Vagina (tissue), 2 donors: Measurements from ENCODE around the gene GSTM3.

Experiments used
- POLR2AphosphoS5 ChIP-seq, 2 donors: sonication (generic); formaldehyde crosslinking; IDR thresholded peaks; one replicate each; pipeline ENCODE4 v1.9.0; 2017; ENCODE audit warnings: antibody characterized with exemption in 2 of 2, mild to moderate bottlenecking in 2 of 2, low read depth in 1 of 2; ENCODE audit not compliant: insufficient read depth in 1 of 2
- TF ChIP-seq, protein P1 (sequence below), 3 experiments: fragments of 450-650 bp in 2 of 3; fragments of 200-600 bp in 1 of 3; sonication (generic) in 1 of 3; IDR thresholded peaks; one replicate each; pipeline ENCODE4 v1.5.1; 2017 to 2019; ENCODE audit warnings: antibody characterized with exemption in 3 of 3, mild to moderate bottlenecking in 2 of 3, moderate library complexity in 2 of 3

DNA sequence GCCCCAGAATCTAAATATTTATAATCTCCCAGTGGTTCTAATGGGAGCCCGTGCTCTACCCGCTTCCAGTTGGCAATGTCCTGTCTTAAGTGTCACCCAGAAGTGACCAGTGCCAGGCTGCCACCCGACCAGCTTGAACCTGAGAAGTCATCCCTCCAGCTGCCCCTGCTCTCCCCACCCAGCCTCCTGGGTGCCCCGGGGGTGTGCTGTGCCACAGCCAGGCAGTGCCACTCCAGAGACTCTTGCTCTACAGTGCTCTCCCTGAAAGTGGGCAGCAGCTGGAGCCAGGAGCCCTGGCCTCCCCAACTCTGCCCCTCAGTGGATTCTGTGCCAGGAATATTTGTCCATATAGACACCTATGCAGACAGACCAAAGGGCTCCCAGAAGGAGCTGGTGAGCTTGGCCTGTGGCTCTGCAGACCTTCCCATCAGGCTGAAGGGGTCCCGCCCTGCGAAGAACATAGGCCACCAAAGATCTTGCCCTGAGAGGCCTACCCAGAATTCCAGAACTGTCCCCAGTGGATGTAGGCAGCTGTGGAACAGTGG lies 31.9 kb upstream of the GSTM3 start:
- TF ChIP-seq, protein P1, sequence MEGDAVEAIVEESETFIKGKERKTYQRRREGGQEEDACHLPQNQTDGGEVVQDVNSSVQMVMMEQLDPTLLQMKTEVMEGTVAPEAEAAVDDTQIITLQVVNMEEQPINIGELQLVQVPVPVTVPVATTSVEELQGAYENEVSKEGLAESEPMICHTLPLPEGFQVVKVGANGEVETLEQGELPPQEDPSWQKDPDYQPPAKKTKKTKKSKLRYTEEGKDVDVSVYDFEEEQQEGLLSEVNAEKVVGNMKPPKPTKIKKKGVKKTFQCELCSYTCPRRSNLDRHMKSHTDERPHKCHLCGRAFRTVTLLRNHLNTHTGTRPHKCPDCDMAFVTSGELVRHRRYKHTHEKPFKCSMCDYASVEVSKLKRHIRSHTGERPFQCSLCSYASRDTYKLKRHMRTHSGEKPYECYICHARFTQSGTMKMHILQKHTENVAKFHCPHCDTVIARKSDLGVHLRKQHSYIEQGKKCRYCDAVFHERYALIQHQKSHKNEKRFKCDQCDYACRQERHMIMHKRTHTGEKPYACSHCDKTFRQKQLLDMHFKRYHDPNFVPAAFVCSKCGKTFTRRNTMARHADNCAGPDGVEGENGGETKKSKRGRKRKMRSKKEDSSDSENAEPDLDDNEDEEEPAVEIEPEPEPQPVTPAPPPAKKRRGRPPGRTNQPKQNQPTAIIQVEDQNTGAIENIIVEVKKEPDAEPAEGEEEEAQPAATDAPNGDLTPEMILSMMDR (IDR thresholded peaks at IDR 0.05) = no peak
- TF ChIP-seq POLR2AphosphoS5 (IDR thresholded peaks at IDR 0.05; ENCODE audit: insufficient read depth in 1 of 2, low read depth in 1 of 2) = no peak
